Stimulated activated effector memory CD8-positive, alpha-beta T cell treated with anti-CD3 and anti-CD28 coated beads, Interleukin-12 subunit alpha, Interleukin-12 subunit beta, amount 100 ng/mL, for 72 hours (primary cell): ENCODE measurements around the gene TMEM260.

Source experiments
- ATAC-seq: fragments of 150-1000 bp; cut with Tn5 transposase; 2 replicates; pipeline ENCODE4 v1.10.0; 2021
- DNase-seq, 2 donors: peaks; one replicate each; pipeline ENCODE4 v3.0.0; 2021 to 2022; ENCODE audit warnings: low spot score in 2 of 2
- H3K27ac Mint-ChIP-seq: one replicate; pipeline ENCODE4 v1.8.0; 2022; ENCODE audit warnings: mild to moderate bottlenecking, mixed read lengths
- H3K36me3 Mint-ChIP-seq: one replicate; pipeline ENCODE4 v1.8.0; 2022; ENCODE audit warnings: mild to moderate bottlenecking, mixed read lengths
- H3K4me1 Mint-ChIP-seq: one replicate; pipeline ENCODE4 v1.8.0; 2022; ENCODE audit warnings: mixed read lengths
- H3K4me3 Mint-ChIP-seq: one replicate; pipeline ENCODE4 v1.8.0; 2022; ENCODE audit warnings: mild to moderate bottlenecking, mixed read lengths
- H3K9me3 Mint-ChIP-seq: one replicate; pipeline ENCODE4 v1.8.0; 2022; ENCODE audit warnings: mixed read lengths

TMEM260 gene

GRCh38 chr14:56579345-56580220 lies at the start of gene TMEM260:
Gene TMEM260, plus strand, starts transcription at chr14:56579798. Its CDS starts 117 bp downstream, at chr14:56579915.
- Mint-ChIP-seq H3K9me3 (no peaks in the 10 kb centered on the region), H3K4me3 (peak within 1 kb of the TSS; percentile 73), H3K4me1 (peaks cover 43% of the 10 kb centered on the region), H3K36me3 (peaks cover 6% of the 10 kb centered on the region), H3K27ac (peak within 1 kb of the TSS; percentile 95)
- DNase-seq = peak; percentile 81 to 94
- peak; percentile 91 for ATAC-seq

- Mint-ChIP-seq H3K4me1 (no peaks in the 10 kb centered on the region), H3K4me3 (no peak overlapping the region), H3K27ac (no peak overlapping the region), H3K9me3 (no peaks in the 10 kb centered on the region), H3K36me3 (no peaks in the 10 kb centered on the region)
- DNase-seq (no peak), ATAC-seq (no peak)
These were observed 47.1 kb upstream of the TMEM260 start for GRCh38 chr14:56532546-56532945.

- H3K4me3 Mint-ChIP-seq = no peak overlapping the region
- DNase-seq = no peak
- H3K27ac Mint-ChIP-seq = no peak overlapping the region
- H3K36me3 Mint-ChIP-seq = no peaks in the 10 kb centered on the region
- H3K4me1 Mint-ChIP-seq = no peaks in the 10 kb centered on the region
- ATAC-seq = no peak
- H3K9me3 Mint-ChIP-seq = no peaks in the 10 kb centered on the region
These were observed 44.9 kb upstream of the TMEM260 start for GRCh38 chr14:56534656-56535055.

- DNase-seq (no peak), ATAC-seq (no peak)
- H3K4me1 Mint-ChIP-seq = no peaks in the 10 kb centered on the region
- no peak overlapping the region for H3K4me3 Mint-ChIP-seq
- no peaks in the 10 kb centered on the region for H3K9me3 Mint-ChIP-seq
- no peaks in the 10 kb centered on the region for H3K36me3 Mint-ChIP-seq
- no peak overlapping the region for H3K27ac Mint-ChIP-seq
These were observed 39.7 kb upstream of the TMEM260 start for GRCh38 chr14:56539862-56540261.

- H3K9me3 Mint-ChIP-seq = no peaks in the 10 kb centered on the region
- no peak overlapping the region for H3K27ac Mint-ChIP-seq
- H3K36me3 Mint-ChIP-seq = no peaks in the 10 kb centered on the region
- no peaks in the 10 kb centered on the region for H3K4me1 Mint-ChIP-seq
- ATAC-seq (no peak), DNase-seq (no peak)
- no peak overlapping the region for H3K4me3 Mint-ChIP-seq
These were observed 36.2 kb upstream of the TMEM260 start for GRCh38 chr14:56543436-56543835.

GRCh38 chr14:56549721-56550120 lies 29.9 kb upstream of the TMEM260 start:
- no peaks in the 10 kb centered on the region for H3K4me1 Mint-ChIP-seq

GRCh38 chr14:56552615-56553014 lies 27.0 kb upstream of the TMEM260 start:
- no peak overlapping the region for H3K27ac Mint-ChIP-seq
- no peaks in the 10 kb centered on the region for H3K4me1 Mint-ChIP-seq
- H3K9me3 Mint-ChIP-seq = no peaks in the 10 kb centered on the region
- DNase-seq = no peak
- H3K36me3 Mint-ChIP-seq = no peaks in the 10 kb centered on the region
- ATAC-seq = peak; percentile 16
- no peak overlapping the region for H3K4me3 Mint-ChIP-seq

More at GRCh38 chr14:56549721-56550120, 29.9 kb upstream of the TMEM260 start:
- no peaks in the 10 kb centered on the region for H3K36me3 Mint-ChIP-seq
- H3K27ac Mint-ChIP-seq = no peak overlapping the region
- no peak overlapping the region for H3K4me3 Mint-ChIP-seq
- no peaks in the 10 kb centered on the region for H3K9me3 Mint-ChIP-seq
- DNase-seq (no peak), ATAC-seq (no peak)

- ATAC-seq = no peak
- Mint-ChIP-seq H3K4me3 (no peak overlapping the region), H3K36me3 (no peaks in the 10 kb centered on the region), H3K4me1 (no peaks in the 10 kb centered on the region), H3K9me3 (no peaks in the 10 kb centered on the region), H3K27ac (no peak overlapping the region)
- no peak for DNase-seq
These were observed 25.3 kb upstream of the TMEM260 start for GRCh38 chr14:56554301-56554700.

GRCh38 chr14:56555921-56556570 lies 23.6 kb upstream of the TMEM260 start:
- Mint-ChIP-seq H3K36me3 (no peaks in the 10 kb centered on the region), H3K4me1 (no peaks in the 10 kb centered on the region), H3K4me3 (no peak overlapping the region), H3K27ac (no peak overlapping the region), H3K9me3 (no peaks in the 10 kb centered on the region)
- DNase-seq (no peak), ATAC-seq (no peak)

- H3K4me3 Mint-ChIP-seq = no peak overlapping the region
- ATAC-seq (no peak), DNase-seq (no peak)
- no peaks in the 10 kb centered on the region for H3K36me3 Mint-ChIP-seq
- H3K4me1 Mint-ChIP-seq = no peaks in the 10 kb centered on the region
- H3K9me3 Mint-ChIP-seq = peaks cover 5% of the 10 kb centered on the region
- no peak overlapping the region for H3K27ac Mint-ChIP-seq
These were observed 20.4 kb upstream of the TMEM260 start for GRCh38 chr14:56559182-56559581.

GRCh38 chr14:56561606-56562005 lies 18.0 kb upstream of the TMEM260 start:
- no peak overlapping the region for H3K4me3 Mint-ChIP-seq
- peaks cover 5% of the 10 kb centered on the region for H3K9me3 Mint-ChIP-seq
- H3K4me1 Mint-ChIP-seq = no peaks in the 10 kb centered on the region
- ATAC-seq = no peak
- H3K36me3 Mint-ChIP-seq = no peaks in the 10 kb centered on the region
- H3K27ac Mint-ChIP-seq = no peak overlapping the region
- no peak for DNase-seq

GRCh38 chr14:56562883-56563282 lies 16.7 kb upstream of the TMEM260 start:
- H3K27ac Mint-ChIP-seq = no peak overlapping the region
- no peaks in the 10 kb centered on the region for H3K4me1 Mint-ChIP-seq
- H3K4me3 Mint-ChIP-seq = no peak overlapping the region
- ATAC-seq = no peak
- no peak for DNase-seq
- peaks cover 5% of the 10 kb centered on the region for H3K9me3 Mint-ChIP-seq
- H3K36me3 Mint-ChIP-seq = no peaks in the 10 kb centered on the region

GRCh38 chr14:56569174-56569573 lies 10.4 kb upstream of the TMEM260 start:
- Mint-ChIP-seq H3K4me1 (no peaks in the 10 kb centered on the region), H3K27ac (no peak overlapping the region), H3K36me3 (no peaks in the 10 kb centered on the region), H3K9me3 (no peaks in the 10 kb centered on the region), H3K4me3 (no peak overlapping the region)
- DNase-seq = no peak
- peak; percentile 39 for ATAC-seq

GRCh38 chr14:56570295-56570694 lies 9.3 kb upstream of the TMEM260 start:
- H3K36me3 Mint-ChIP-seq = no peaks in the 10 kb centered on the region
- no peak for ATAC-seq
- H3K9me3 Mint-ChIP-seq = no peaks in the 10 kb centered on the region
- no peak overlapping the region for H3K27ac Mint-ChIP-seq
- no peak overlapping the region for H3K4me3 Mint-ChIP-seq
- DNase-seq = no peak
- H3K4me1 Mint-ChIP-seq = no peaks in the 10 kb centered on the region

- DNase-seq (no peak), ATAC-seq (no peak)
- no peaks in the 10 kb centered on the region for H3K9me3 Mint-ChIP-seq
- H3K4me3 Mint-ChIP-seq = peak overlapping the region; percentile 73
- H3K36me3 Mint-ChIP-seq = peaks cover 6% of the 10 kb centered on the region
- peaks cover 43% of the 10 kb centered on the region for H3K4me1 Mint-ChIP-seq
- H3K27ac Mint-ChIP-seq = peak overlapping the region; percentile 95
These were observed 668 bp downstream of the TMEM260 start for GRCh38 chr14:56580221-56580711.
